K562 treated with DMSO at 1 percent for 12 hours (cell line): ENCODE measurements around the gene PHF2. TPM values are rescaled to one million over a fixed set of nuclear protein-coding genes. Genes with fewer than 3 reads are reported as not detected.

ENCODE experiments used
- total RNA-seq: library from RNA; unstranded; fragments of 300-600 nt; gene quantifications from 2 replicates; pipeline ENCODE4 v1.2.3, GENCODE V29; 2022; ENCODE audit not compliant: insufficient read depth

PHF2 gene
- 7.5 and 17.9 TPM in 2 replicates for total RNA-seq

GRCh38 chr9:93576258-93577077 is at the start of gene PHF2:
TSS of gene PHF2 (plus strand) at chr9:93576584. CDS start at chr9:93576774, 190 bp downstream.

Other genes starting within 250 kb of the PHF2 start
- gene FAM120A, start 124.9 kb upstream of the PHF2 start, total RNA-seq, result 8.5 and 29.9 TPM in 2 replicates
- gene FAM120AOS, start 123.0 kb upstream of the PHF2 start, total RNA-seq, result 26.9 and 42.5 TPM in 2 replicates